GM23338 (cell line): Measurements from ENCODE around the gene TMPRSS13. TPM values are rescaled to one million over a fixed set of nuclear protein-coding genes. Genes with fewer than 3 reads are reported as not detected.

Experiments used
- ATAC-seq: fragments of 200-7000 bp; cut with Tn5 transposase; 3 replicates; pipeline ENCODE4 v1.9.1; 2020
- DNase-seq: peaks from one replicate; pipeline ENCODE4 v3.0.0-alpha.2; 2015; ENCODE audit warnings: low spot score
- H2AFZ ChIP-seq: fragments of 200-600 bp; sonication (generic); 2 replicates; pipeline ENCODE4 v1.8.0; 2016; ENCODE audit warnings: antibody characterized with exemption, mild to moderate bottlenecking, moderate library complexity
- H3F3A ChIP-seq: fragments of 200-600 bp; sonication (generic); replicated peaks from 2 replicates; pipeline ENCODE4 v1.8.0; 2017; ENCODE audit warnings: antibody characterized with exemption, mixed run types, low read depth
- H3K27ac ChIP-seq: fragments of 200-600 bp; sonication (generic); 2 replicates; pipeline ENCODE4 v1.6.1; 2016; ENCODE audit warnings: low read depth
- H3K27me3 ChIP-seq: fragments of 200-600 bp; sonication (generic); 2 replicates; pipeline ENCODE4 v1.8.0; 2016; ENCODE audit warnings: mild to moderate bottlenecking, mixed run types, moderate library complexity; ENCODE audit not compliant: insufficient read depth
- H3K36me3 ChIP-seq: fragments of 200-600 bp; sonication (generic); 2 replicates; pipeline ENCODE4 v1.8.0; 2016; ENCODE audit warnings: mild to moderate bottlenecking; ENCODE audit not compliant: insufficient read depth
- H3K4me1 ChIP-seq: fragments of 200-600 bp; sonication (generic); 2 replicates; pipeline ENCODE4 v1.8.0; 2016; ENCODE audit warnings: mild to moderate bottlenecking, moderate library complexity; ENCODE audit not compliant: insufficient read depth
- H3K4me2 ChIP-seq: fragments of 200-600 bp; sonication (generic); 2 replicates; pipeline ENCODE4 v1.7.1; 2017; ENCODE audit warnings: mixed run types
- H3K4me3 ChIP-seq: fragments of 200-600 bp; sonication (generic); 2 replicates; pipeline ENCODE4 v1.6.1; 2016; ENCODE audit warnings: mixed run types
- H3K79me2 ChIP-seq: fragments of 200-600 bp; sonication (generic); replicated peaks from 2 replicates; pipeline ENCODE4 v1.8.0; 2017; ENCODE audit warnings: mild to moderate bottlenecking; ENCODE audit not compliant: insufficient read depth
- H3K9me2 ChIP-seq: fragments of 200-600 bp; sonication (generic); 2 replicates; pipeline ENCODE4 v1.8.0; 2017; ENCODE audit not compliant: insufficient read depth
- H4K20me1 ChIP-seq: fragments of 200-600 bp; sonication (generic); replicated peaks from 2 replicates; pipeline ENCODE4 v1.8.0; 2017; ENCODE audit warnings: mild to moderate bottlenecking; ENCODE audit not compliant: insufficient read depth
- H3K27ac Mint-ChIP-seq: 2 replicates; pipeline ENCODE4 v1.8.0; 2020; ENCODE audit warnings: inconsistent platforms, mild to moderate bottlenecking, moderate library complexity, mixed read lengths
- H3K27me3 Mint-ChIP-seq: 3 replicates; pipeline ENCODE4 v1.8.0; 2022; ENCODE audit warnings: low read depth, mild to moderate bottlenecking, moderate library complexity, mixed read lengths, inconsistent platforms; ENCODE audit not compliant: insufficient read depth, poor library complexity
- H3K36me3 Mint-ChIP-seq: 3 replicates; pipeline ENCODE4 v1.8.0; 2021; ENCODE audit warnings: low read depth, mild to moderate bottlenecking, inconsistent platforms, moderate library complexity, mixed read lengths
- H3K4me1 Mint-ChIP-seq: 3 replicates; pipeline ENCODE4 v1.8.0; 2020; ENCODE audit warnings: mild to moderate bottlenecking, inconsistent platforms, mixed read lengths
- H3K4me3 Mint-ChIP-seq: 3 replicates; pipeline ENCODE4 v1.8.0; 2021; ENCODE audit warnings: moderate library complexity, mild to moderate bottlenecking, inconsistent platforms, mixed read lengths
- H3K9me3 Mint-ChIP-seq: 3 replicates; pipeline ENCODE4 v1.8.0; 2020; ENCODE audit warnings: moderate library complexity, mild to moderate bottlenecking, inconsistent platforms, mixed read lengths
- CREB1 ChIP-seq: fragments of 250-450 bp; sonication (Bioruptor Pico); IDR thresholded peaks from 2 replicates; pipeline ENCODE4 v1.5.0; 2020; ENCODE audit warnings: low read depth, mild to moderate bottlenecking, moderate library complexity
- CTCF ChIP-seq, 2 experiments: fragments of 200-600 bp in 1 of 2; sonication (generic) in 1 of 2; conservative IDR thresholded peaks; 2 replicates each; pipeline versions ENCODE4 v1.5.1 to v1.6.1; 2016 to 2017; ENCODE audit warnings: antibody characterized with exemption in 2 of 2, low read depth in 2 of 2, mild to moderate bottlenecking in 2 of 2, moderate library complexity in 1 of 2
- ETS1 ChIP-seq: IDR thresholded peaks from 2 replicates; pipeline ENCODE4 v1.6.1; 2016; ENCODE audit warnings: antibody characterized with exemption
- EZH2 ChIP-seq: fragments of 200-600 bp; sonication (generic); IDR thresholded peaks from one replicate; pipeline ENCODE4 v1.8.0; 2017; ENCODE audit warnings: antibody characterized with exemption, mild to moderate bottlenecking, low read depth; ENCODE audit not compliant: unreplicated experiment
- EZH2phosphoT487 ChIP-seq: fragments of 200-600 bp; sonication (generic); IDR thresholded peaks from one replicate; pipeline ENCODE4 v1.8.1; 2018; ENCODE audit warnings: antibody characterized with exemption; ENCODE audit not compliant: unreplicated experiment
- JUNB ChIP-seq: IDR thresholded peaks from one replicate; pipeline ENCODE4 v1.6.1; 2016; ENCODE audit warnings: antibody characterized with exemption; ENCODE audit not compliant: unreplicated experiment
- NANOG ChIP-seq: IDR thresholded peaks from 2 replicates; pipeline ENCODE4 v1.6.1; 2016; ENCODE audit warnings: antibody characterized with exemption, borderline replicate concordance
- POLR2AphosphoS5 ChIP-seq: IDR thresholded peaks from 2 replicates; pipeline ENCODE4 v1.6.1; 2016; ENCODE audit warnings: antibody characterized with exemption, low read depth
- REST ChIP-seq: IDR thresholded peaks from one replicate; pipeline ENCODE4 v1.6.1; 2018; ENCODE audit warnings: antibody characterized with exemption; ENCODE audit not compliant: unreplicated experiment
- STAT1 ChIP-seq: IDR thresholded peaks from one replicate; pipeline ENCODE4 v1.6.1; 2016; ENCODE audit warnings: antibody characterized with exemption; ENCODE audit not compliant: unreplicated experiment
- ZNF114 ChIP-seq: fragments of 250-450 bp; sonication (Bioruptor Pico); IDR thresholded peaks from 2 replicates; pipeline ENCODE4 v1.5.0; 2020; ENCODE audit warnings: mild to moderate bottlenecking, moderate library complexity
- ZNF331 ChIP-seq: fragments of 250-450 bp; sonication (Bioruptor Pico); IDR thresholded peaks from 2 replicates; pipeline ENCODE4 v1.5.0; 2020; ENCODE audit warnings: low read depth, mild to moderate bottlenecking, moderate library complexity
- ZNF462 ChIP-seq: fragments of 250-450 bp; sonication (Bioruptor Pico); IDR thresholded peaks from 2 replicates; pipeline ENCODE4 v1.5.0; 2020; ENCODE audit warnings: mild to moderate bottlenecking, moderate library complexity
- polyA plus RNA-seq: library from polyadenylated mRNA; unstranded; fragments of >200 nt; fragmentation: Nextera tagmentation; extraction: Ambion mirVana; gene quantifications from 2 replicates; pipeline ENCODE4 v1.2.1, GENCODE V29; 2016
- total RNA-seq: library from RNA; depleted of rRNA; stranded (reverse); fragments of >200 nt; shearing (Covaris generic); gene quantifications from 2 replicates; pipeline ENCODE4 v1.2.3, GENCODE V29; 2014

TMPRSS13 gene
- total and polyA plus RNA-seq, 2 experiments from 2014 or later: 0.31 TPM; not detected in 1

- Histone ChIP-seq H2AFZ (peak overlapping the region; percentile 56; the same call in 1 of the 2 replicates), H3K79me2 (no peaks in the 10 kb centered on the region), H4K20me1 (no peaks in the 10 kb centered on the region), H3K9me2 (0 out of 2 replicates have a peak, but pooled peaks cover 2% of the 10 kb centered on the region), H3K4me3 (no peak overlapping the region), H3F3A (no peaks in the 10 kb centered on the region), H3K27me3 (no peaks in the 10 kb centered on the region), H3K36me3 (no peaks in the 10 kb centered on the region), H3K4me1 (peaks cover 19% of the 10 kb centered on the region; the same call in 1 of the 2 replicates), H3K4me2 (no peak overlapping the region), H3K27ac (no peak overlapping the region)
- no peak overlapping the region for H3K27ac Mint-ChIP-seq
- H3K36me3 Mint-ChIP-seq: no peaks in the 10 kb centered on the region
- no peak for ATAC-seq
- TF ChIP-seq EZH2 (no peak), ETS1 (no peak), CTCF (conservative IDR thresholded peaks at IDR 0.05; ENCODE audit: low read depth in 2 of 2) (no peak), CREB1 (CRISPR knock-in tag) (no peak), POLR2AphosphoS5 (no peak), REST (no peak), ZNF462 (CRISPR knock-in tag) (no peak), STAT1 (no peak), JUNB (no peak), ZNF331 (CRISPR knock-in tag) (no peak), NANOG (no peak), EZH2phosphoT487 (no peak), ZNF114 (CRISPR knock-in tag) (no peak)
- H3K9me3 Mint-ChIP-seq: no peaks in the 10 kb centered on the region
- H3K4me1 Mint-ChIP-seq: peaks cover 42% of the 10 kb centered on the region
- no peak for DNase-seq
- no peak overlapping the region for H3K4me3 Mint-ChIP-seq
- H3K27me3 Mint-ChIP-seq: peaks cover 16% of the 10 kb centered on the region
Observed at GRCh38 chr11:117930668-117931330, 1.6 kb upstream of the TMPRSS13 start.
